ENCODE results near the gene NAGLU.
"Not testable (repeated sequence)": the region's sequence is repeated elsewhere in the genome, so short reads cannot be mapped to it uniquely, and the experiment has no call there.

NAGLU gene

DNA sequence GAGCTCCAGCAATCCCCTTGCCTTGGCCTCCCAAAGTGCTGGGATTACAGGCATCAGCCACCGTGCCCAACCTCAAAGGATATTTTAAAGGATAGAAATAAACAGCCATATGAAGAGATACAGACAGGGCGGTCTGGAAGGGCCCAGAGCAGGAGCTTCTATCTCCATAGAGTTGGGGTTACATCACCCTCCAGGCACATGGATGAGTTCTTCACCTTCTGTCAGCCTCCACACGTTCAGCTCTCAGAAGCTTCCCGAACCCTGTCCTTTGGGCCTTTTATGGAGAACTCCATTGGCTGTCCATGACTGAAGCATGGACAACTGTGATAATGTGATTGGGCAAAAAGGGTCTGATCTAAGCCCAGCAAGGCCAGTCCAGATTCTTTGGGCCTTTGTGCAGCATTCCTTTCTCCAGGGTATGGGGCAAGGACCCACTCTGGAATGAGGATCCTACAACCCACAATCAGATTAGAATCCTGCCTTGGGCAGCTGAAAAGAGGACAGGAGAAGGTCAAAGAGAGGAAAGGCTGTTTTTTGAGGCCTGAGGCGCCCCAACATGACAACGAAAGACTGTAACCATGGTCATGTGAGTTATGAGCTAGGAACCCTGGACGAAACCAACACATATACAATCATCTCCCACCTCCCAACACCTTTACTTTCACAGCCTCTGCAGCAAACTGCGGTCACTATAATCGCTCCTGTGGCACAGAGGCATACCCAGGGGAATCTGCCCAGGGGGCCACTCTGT, 9.9 kb downstream of the NAGLU start:
- not testable (repeated sequence) for DNase-seq

DNA sequence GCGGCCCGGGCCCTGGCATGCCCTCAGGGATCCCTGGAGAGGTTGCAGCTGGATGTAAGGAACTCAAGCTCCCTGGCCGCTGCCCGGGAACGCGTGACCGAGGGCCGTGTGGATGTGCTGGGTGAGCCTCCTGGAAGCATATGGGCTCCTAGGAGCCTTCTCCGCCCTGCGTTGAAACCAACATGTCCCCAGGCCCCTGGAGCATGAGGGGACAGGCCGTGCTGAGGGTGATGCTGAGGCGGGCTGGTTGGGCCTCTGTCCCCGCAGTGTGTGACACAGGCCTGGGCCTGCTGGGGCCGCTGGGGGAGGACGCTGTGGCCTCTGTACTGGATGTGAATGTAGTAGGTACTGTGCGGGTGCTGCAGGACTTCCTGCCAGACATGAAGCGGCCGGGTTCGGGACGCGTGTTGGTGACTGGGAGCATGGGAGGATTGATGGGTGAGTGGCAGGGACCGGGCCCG, 11.0 kb downstream of the NAGLU start:
- no peak for DNase-seq

DNA sequence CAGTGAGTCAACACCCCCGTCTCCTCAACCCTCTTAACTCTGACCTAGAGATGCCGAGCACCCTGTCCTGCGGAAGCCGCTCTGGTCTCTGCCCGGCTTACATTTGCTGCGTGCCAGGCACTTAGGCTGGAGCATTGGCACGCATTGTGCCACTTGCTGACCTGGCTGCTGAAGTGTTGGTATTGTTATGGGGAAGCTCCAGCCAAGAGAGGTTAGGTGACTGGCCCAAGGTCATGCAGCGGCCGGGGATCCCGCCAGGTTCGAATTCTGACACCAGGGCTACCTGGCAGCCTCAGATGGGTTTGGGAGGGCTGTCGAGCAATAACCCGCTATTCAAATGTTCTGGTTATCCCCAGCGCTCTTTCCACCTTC, 11.6 kb downstream of the NAGLU start:
- DNase-seq, result no peak

DNA sequence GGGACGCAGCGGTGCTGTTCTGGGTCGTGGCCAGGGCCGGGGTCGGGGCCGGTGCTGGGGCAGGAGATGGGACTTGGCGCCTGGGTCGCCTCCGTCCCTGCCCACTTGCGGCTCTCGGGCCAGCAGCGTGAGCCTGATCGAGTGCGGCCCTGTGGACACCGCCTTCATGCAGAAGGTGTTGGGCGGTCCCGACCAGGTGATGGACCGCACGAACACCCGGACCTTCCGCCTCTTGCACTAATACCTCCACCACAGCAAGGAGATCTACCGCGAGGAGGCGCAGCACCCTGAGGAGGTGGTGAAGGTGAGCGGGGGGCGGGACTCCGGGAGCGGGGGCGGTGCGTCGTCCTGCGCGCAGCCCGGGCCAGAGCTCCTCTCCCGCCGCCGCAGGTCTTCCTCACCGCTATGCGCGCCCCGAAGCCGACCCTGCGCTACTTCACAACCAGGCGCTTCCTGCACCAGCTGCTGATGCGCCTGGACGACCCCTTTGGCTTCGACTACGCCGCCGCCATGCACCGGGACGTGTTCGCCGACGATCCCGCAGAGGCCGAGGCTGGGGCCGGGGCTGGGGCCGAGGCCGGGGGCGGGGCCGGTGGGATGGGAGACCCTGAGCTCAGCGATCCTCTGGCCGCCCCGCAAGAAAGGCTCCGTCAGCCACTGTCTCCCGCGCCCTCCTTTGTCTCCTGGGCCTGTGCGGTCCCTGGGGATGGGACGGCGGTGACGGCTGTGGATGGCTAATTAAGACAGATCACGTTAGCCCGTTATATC, 12.2 kb downstream of the NAGLU start:
- peak; percentile 61 for DNase-seq

DNA sequence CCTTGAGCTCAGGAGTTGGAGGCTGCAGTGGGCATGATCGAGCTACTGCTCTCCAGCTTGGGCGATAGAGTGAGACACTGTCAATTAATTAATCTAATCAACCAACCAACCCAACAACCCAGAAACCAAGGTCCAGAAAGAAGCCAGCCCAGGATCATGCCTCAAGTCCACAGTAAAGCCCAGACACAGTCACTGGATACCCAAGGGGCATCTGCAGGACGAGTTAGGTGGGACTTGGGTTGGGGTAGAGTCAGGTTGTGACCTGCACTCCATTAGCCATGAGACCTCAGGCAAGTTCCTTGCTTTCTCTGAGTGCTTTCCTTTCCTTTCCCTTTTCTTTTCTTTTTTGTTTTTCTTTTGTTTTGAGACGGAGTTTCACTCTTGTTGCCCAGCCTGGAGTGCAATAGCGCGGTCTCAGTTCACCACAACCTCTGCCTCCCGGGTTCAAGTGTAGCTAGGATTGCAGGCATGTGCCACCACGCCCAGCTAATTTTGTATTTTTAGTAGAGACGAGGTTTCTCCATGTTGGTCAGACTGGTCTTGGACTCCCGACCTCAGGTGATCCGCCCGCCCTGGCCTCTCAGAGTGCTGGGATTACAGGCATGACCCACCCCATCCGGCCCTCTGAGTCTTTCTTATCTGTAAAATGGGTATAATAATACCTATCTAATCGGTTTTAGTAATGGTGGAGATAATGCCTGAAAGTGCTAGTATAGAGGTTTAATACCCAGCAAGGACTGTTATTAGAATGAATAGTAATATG, 13.1 kb downstream of the NAGLU start:
- no peak for DNase-seq

DNA sequence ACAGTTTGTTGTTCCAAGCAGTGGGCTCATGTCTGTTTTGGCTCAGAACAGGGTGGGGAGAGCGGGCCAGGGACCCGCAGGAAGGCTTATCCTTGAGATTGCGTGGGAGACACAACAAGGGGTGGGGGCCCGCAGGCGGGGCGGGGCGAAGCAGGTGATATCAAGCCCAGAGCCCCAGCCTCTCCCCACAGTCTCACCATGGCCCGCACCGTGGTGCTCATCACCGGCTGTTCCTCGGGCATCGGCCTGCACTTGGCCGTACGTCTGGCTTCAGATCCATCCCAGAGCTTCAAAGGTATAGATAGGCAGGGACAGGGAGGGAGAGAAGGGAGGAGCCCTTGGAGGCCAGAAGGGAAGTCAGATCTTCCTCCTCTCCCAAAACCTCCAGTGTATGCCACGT, 16.7 kb downstream of the NAGLU start, which contains the start of gene HSD17B1:
Gene HSD17B1 (plus strand): TSS at position 188 of the 400 bp plus-strand sequence. CDS start 11 bp downstream, at position 199.
- not testable (repeated sequence) for DNase-seq

DNA sequence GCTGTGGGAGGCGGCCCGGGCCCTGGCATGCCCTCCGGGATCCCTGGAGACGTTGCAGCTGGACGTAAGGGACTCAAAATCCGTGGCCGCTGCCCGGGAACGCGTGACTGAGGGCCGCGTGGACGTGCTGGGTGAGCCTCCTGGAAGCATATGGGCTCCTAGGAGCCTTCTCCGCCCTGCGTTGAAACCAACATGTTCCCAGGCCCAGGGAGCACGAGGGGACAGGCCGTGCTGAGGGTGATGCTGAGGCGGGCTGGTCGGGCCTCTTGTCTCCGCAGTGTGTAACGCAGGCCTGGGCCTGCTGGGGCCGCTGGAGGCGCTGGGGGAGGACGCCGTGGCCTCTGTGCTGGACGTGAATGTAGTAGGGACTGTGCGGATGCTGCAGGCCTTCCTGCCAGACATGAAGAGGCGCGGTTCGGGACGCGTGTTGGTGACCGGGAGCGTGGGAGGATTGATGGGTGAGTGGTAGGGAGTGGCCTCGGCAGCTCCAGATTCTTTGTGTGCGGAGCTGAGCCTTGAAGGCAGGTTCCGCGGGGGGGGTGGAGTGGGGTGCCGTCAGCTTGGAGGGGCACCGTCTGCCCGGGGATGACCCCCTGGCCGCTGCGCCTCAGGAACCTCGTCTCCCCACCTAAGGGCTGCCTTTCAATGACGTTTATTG, 17.2 kb downstream of the NAGLU start:
- no peak for DNase-seq

DNA sequence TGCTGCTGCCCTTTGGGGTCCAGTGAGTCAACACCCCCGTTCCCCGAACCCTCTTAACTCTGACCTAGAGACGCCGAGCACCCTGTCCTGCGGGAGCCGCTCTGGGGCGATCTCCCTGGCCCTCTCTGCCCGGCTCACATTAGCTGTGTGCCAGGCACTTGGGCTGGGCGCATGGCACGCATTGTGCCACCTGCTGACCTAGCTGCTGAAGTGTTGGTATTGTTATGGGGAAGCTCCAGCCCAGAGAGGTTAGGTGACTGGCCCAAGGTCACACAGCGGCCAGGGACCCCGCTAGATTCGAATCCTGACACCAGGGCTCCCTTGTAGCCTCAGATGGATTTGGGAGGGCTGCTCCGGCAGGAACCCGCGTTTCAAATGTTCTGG, 17.8 kb downstream of the NAGLU start:
- no peak for DNase-seq

DNA sequence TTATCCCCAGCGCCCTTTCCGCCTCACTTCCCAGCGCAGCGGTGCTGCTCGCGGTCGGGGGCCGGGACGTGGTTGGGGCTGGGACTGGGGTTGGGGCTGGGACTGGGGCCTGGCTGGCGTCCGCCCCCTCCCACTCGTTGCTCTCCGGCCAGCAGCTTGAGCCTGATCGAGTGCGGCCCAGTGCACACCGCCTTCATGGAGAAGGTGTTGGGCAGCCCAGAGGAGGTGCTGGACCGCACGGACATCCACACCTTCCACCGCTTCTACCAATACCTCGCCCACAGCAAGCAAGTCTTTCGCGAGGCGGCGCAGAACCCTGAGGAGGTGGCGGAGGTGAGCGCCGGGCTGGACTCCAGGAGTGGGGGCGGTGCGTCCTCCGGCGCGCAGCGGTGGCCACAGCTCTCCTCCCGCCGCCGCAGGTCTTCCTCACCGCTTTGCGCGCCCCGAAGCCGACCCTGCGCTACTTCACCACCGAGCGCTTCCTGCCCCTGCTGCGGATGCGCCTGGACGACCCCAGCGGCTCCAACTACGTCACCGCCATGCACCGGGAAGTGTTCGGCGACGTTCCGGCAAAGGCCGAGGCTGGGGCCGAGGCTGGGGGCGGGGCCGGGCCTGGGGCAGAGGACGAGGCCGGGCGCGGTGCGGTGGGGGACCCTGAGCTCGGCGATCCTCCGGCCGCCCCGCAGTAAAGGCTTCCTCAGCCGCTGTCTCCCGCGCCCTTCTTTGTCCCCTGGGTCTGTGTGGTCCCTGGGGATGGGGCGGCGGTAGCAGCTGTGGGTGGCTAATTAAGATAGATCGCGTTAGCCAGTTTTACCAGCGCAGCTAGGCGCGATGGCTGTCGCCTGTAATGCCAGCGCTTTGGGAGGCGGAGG, 18.4 kb downstream of the NAGLU start:
- peak; percentile 75 for DNase-seq

DNA sequence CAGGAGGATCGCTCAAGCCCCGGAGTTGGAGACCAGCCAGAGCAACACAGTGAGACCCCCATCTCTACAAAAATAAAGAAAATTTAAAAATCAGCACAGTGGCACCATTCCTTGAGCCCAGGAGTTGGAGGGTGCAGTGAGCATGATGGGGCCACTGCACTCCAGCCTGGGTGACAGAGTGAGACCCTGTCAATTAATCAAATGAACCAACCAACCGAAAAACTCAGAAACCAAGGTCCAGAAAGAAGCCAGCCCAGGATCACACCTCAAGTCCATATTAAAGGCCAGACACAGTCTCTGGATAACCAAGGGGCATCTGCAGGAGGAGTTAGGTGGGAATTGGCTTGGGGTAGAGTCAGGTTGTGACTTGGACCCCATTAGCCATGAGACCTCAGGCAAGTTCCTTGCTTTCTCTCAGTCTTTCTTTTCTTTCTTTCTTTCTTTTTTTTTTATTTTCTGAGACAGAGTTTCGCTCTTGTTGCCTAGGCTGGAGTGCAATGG, 19.1 kb downstream of the NAGLU start:
- DNase-seq, result no peak

DNA sequence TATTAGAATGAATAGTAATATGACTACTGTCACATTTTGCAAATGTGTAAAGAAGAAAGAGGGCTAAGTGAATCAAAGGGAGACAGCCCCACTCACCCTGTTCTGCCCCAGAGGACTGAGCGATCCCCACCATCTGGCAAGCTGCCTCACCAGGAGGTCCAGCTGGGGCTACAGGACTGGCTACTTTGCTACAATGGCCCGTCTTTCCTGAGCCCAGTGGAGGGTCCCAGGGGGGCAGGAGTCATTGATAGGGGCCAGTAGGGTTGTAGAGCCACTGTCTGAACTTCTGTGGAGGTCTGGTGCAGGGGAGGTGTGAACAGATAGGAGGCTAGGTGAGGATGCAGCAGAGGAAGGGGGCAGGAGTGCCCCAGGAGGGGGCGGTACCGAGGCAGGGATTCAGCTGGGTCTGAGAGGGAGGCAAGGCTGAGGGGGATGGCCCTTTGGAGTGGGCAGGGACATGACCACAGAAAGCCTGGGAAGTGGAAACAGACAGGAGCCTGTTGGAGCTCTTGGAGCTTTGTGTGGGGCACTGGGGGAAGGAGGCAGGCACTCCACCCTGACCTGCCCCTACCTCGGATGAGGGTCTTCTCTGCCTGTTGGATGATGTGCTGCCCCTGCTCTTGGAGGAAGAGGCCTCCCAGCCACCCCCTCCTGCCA, 20.0 kb downstream of the NAGLU start:
- not testable (repeated sequence) for DNase-seq

DNA sequence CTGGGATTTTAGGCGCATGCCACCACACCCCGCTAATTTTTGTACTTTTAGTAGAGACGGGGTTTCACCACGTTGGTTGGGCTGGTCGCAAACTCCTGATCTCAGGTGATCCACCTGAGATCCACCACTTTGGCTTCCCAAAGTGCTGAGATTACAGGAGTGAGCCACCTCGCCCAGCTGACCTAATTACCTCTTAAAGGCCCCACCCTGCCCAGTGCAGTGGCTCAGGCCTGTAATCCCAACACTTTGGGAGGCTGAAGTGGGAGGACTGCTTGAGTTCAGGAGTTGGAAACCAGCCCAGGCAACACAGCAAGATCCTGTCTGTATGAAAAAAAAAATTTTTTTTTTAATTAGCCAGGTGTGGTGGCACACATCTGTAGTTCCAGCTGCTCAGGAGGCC, 23.0 kb downstream of the NAGLU start:
- no peak for DNase-seq

DNA sequence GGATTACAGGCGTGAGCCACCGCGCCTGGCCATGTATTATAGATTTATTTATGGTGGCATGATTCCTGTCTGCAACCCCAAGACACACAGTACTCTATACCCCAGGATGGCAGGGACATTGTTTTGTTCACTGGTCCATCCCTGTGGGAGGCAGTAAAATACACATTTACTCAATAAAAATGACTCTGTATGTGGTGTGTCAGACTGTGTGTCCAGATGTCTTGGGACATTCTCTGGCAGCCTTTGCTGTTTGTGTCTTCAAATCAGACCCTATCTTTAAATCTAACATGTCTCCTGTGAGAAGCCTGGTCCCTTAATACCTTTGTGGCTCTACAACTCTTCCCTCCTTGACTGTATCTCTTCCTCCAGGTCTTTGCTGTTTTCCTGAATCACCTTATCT, 24.2 kb downstream of the NAGLU start:
- DNase-seq, result no peak

DNA sequence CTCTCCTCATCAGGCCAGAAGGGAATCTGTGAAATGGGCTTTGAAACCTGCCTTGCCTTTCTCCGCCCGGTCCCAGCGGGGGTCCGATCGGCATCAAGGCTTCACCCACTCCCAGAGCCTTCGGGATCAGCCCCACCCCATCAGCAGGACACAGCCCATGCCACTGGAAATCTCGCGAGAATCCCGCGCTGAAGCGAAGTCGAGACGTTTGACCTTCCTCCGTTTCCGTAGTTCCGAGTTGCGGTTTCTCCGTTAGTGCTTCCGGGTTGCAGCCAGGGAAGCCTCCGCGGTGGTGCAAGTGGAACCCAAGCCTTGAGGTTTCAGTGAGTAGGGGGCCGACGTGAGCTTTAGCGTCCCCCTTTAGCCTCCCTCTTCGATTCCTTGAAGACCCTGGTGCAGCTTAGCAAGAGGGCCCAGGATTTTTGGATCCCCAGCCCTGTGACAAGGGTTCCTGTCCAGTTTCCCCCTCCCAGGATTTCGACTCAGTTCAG, 25.9 kb downstream of the NAGLU start, which contains the start of gene COASY:
Gene COASY (plus strand): TSS at position 252 of the 491 bp plus-strand sequence. CDS start 475 bp downstream, outside the sequence.
- peak; percentile 97 for DNase-seq

DNA sequence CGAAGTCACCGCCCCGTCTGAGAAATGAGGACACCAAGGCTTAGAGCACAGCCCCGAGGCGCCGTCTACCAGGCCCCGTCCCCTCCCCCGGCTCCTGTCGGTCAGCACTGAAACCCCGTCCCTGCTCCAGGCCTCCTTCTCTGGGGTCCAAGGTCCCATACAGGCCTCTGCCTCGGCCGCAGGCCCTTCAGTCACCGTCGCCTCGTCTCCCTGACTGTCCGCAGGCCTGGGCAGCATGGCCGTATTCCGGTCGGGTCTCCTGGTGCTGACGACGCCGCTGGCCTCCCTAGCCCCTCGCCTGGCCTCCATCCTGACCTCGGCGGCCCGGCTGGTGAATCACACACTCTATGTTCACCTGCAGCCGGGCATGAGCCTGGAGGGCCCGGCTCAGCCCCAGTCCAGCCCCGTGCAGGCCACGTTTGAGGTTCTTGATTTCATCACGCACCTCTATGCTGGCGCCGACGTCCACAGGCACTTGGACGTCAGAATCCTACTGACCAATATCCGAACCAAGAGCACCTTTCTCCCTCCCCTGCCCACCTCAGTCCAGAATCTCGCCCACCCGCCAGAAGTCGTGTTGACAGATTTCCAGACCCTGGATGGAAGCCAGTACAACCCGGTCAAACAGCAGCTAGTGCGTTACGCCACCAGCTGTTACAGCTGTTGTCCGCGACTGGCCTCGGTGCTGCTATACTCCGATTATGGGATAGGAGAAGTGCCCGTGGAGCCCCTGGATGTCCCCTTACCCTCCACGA, 26.5 kb downstream of the NAGLU start:
- DNase-seq, result no peak

DNA sequence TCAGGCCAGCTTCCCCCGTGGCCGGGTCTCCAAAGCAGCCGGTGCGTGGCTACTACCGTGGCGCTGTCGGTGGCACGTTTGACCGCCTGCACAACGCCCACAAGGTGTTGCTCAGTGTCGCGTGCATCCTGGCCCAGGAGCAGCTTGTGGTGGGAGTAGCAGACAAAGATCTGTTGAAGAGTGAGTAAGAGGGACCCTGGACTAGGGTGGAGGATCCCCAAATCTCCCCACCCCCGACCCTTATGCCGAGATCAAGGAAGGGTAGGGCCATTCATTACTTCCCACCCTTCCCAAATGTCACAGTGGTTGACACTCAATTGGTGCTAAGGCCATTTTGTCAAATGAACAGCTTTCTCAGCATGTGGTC, 27.1 kb downstream of the NAGLU start:
- DNase-seq, result no peak

DNA sequence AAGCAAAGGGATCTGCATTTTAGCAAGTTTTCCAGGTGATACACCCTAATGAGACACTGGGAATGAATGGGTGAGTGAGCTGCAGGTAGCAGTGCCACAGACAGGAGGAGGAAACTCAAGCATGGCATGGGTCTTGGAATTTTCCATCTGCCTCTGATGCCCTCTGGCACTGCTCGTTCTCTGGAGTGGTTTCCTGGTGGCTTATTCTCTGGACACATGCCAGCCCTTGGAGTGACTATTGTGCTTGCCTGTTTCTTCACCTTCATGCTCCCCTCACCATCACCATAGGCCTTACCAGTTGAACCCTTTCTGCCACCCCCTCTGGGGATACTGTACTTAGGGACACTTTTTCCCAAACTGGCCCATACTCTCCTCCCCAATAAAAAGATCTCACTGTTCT, 27.5 kb downstream of the NAGLU start:
- DNase-seq, result no peak

DNA sequence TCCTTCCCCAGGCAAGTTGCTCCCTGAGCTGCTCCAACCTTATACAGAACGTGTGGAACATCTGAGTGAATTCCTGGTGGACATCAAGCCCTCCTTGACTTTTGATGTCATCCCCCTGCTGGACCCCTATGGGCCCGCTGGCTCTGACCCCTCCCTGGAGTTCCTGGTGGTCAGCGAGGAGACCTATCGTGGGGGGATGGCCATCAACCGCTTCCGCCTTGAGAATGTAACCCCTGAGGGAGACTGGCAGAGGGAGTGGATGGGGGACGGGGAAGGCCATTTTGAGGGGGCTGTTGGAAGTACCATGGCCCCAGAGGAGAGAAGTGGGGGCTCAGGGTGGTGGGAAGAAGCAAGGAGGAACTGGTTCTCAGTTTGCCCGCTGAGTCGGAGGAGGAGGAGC, 27.9 kb downstream of the NAGLU start:
- no peak for DNase-seq

DNA sequence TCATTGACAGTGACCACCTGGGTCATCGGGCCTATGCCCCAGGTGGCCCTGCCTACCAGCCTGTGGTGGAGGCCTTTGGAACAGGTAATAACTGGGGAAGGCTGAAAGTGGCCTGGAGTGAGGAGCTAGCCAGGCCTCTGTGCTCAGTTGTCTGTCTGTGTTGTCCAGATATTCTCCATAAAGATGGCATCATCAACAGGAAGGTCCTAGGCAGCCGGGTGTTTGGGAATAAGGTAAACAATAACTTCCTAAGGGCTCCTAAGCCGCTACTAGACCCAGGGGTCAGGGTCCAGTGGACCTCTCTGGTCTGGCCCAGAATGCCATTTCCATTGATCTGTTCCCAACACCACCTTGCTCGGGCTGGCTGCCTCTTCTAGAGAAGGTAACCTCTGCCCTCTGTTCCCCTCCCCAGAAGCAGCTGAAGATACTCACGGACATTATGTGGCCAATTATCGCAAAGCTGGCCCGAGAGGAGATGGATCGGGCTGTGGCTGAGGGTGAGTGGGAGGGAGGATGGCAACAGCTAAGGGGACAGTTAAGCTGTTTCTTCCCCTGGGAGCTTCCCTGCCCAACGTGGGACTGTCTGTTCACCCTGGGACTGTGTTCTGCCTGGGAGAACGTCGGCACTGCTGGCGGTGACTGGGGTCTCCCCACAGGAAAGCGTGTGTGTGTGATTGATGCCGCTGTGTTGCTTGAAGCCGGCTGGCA, 28.9 kb downstream of the NAGLU start:
- DNase-seq, result no peak

Measured in NCI-H2171 treated with DMSO at 0.1 percent for 48 hours (cell line).